Measurements from ENCODE around the gene KRTAP5-5.

DNA sequence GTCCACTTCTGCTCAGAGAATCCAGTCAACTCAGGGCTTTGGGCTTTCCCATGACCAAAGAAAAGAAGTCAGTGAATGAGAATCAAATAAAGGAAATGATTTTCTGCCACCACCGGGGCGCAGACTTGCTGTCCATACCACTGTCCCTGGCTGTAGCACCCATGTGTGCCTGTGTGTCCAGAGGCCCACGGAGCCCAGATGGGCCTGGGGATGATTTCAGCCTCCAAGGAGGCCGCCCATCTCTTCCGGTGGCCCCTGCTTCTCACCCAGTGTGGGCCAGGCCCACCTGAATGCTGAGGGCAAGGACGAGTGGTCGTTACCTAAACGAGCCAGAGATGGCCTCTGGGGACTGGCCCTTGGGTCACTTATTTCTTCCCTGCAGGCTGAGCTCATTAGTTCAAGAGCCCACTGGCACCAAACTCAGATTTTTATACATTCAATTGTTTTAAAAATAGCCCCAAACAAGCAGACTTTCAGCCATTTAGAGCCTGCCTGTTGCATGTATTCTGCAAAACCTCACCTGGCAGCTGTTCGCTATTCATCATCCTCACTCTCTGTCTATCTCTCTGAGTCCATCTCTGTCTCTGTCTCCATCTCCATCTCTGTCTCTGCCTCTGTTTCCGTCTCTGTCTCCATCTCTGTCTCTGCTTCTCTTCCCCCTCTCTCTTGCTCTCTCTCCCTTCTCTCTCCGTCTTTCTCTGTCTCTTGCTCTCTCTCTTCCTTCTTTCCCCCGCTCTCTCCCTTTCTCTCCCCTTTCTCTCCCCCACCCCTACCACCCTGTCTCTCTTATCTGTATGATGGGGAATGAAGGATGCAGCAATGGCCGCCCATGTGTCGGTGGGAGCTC is 24.2 kb downstream of the KRTAP5-5 start:
- TF ChIP-seq, protein P1, sequence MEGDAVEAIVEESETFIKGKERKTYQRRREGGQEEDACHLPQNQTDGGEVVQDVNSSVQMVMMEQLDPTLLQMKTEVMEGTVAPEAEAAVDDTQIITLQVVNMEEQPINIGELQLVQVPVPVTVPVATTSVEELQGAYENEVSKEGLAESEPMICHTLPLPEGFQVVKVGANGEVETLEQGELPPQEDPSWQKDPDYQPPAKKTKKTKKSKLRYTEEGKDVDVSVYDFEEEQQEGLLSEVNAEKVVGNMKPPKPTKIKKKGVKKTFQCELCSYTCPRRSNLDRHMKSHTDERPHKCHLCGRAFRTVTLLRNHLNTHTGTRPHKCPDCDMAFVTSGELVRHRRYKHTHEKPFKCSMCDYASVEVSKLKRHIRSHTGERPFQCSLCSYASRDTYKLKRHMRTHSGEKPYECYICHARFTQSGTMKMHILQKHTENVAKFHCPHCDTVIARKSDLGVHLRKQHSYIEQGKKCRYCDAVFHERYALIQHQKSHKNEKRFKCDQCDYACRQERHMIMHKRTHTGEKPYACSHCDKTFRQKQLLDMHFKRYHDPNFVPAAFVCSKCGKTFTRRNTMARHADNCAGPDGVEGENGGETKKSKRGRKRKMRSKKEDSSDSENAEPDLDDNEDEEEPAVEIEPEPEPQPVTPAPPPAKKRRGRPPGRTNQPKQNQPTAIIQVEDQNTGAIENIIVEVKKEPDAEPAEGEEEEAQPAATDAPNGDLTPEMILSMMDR (IDR thresholded peaks at IDR 0.05), result no peak
- TF ChIP-seq POLR2AphosphoS5 (IDR thresholded peaks at IDR 0.05) (no peak), POLR2A (IDR thresholded peaks at IDR 0.05) (no peak), EP300 (IDR thresholded peaks at IDR 0.05) (no peak)

Data from sigmoid colon (tissue), 4 donors.